Measurements from ENCODE around the gene MAPKAP1. TPM values are rescaled to one million over a fixed set of nuclear protein-coding genes. Genes with fewer than 3 reads are reported as not detected.

The MAPKAP1 gene
- total RNA-seq = 58.4 and 87.6 TPM in 2 replicates

GRCh38 chr9:125706651-125707471 lies at the start of gene MAPKAP1:
TSS of gene MAPKAP1 (minus strand) at chr9:125707208. CDS start at chr9:125672574, 34,634 bp downstream.

GRCh38 chr9:125747053-125747764 lies 40.2 kb upstream of the MAPKAP1 start, which contains the start of gene PBX3:
TSS of gene PBX3 (plus strand) at chr9:125747373.

Other genes starting within 250 kb of the MAPKAP1 start
- 10.4 and 24.5 TPM in 2 replicates for gene PBX3, start 40.2 kb upstream of the MAPKAP1 start, total RNA-seq

All from bladder microvascular endothelial cell (primary cell).